NCI-H460 (cell line): ENCODE data around the gene SLN. TPM values are rescaled to one million over a fixed set of nuclear protein-coding genes. Genes with fewer than 3 reads are reported as not detected.

Experiments
- DNase-seq: peaks from one replicate; pipeline ENCODE4 v3.0.0-alpha.2; 2016; ENCODE audit warnings: low read depth; ENCODE audit errors: extremely low read depth
- total RNA-seq: library from RNA; depleted of rRNA; stranded (reverse); fragments of >200 nt; shearing (Covaris generic); gene quantifications from 2 replicates; pipeline ENCODE4 v1.2.3, GENCODE V29; 2014

The SLN gene
- total RNA-seq, 1 experiment from 2014 or later: not detected

GRCh38 chr11:107719557-107720302 is 7.9 kb upstream of the SLN start:
- DNase-seq: no peak

DNA sequence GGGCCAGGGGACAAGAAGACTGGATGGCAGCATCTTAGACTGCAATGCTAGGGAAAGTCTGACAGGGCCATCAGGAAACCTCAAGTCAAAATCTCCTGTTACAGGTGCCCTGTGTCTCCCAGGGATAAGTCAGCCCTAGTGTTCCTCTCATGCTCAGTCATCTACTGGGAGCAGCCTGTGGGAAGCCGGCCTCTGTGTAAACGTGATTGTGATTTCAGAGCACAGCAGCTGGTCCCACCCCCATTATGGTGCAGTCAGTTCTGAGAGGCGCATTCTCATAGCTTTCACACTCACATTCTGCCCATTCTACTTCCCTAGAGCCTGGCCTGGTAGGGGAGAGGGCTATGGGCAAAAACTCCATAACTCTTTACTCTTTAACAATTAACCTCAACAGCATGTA is 7.2 kb upstream of the SLN start:
- no peak for DNase-seq

DNA sequence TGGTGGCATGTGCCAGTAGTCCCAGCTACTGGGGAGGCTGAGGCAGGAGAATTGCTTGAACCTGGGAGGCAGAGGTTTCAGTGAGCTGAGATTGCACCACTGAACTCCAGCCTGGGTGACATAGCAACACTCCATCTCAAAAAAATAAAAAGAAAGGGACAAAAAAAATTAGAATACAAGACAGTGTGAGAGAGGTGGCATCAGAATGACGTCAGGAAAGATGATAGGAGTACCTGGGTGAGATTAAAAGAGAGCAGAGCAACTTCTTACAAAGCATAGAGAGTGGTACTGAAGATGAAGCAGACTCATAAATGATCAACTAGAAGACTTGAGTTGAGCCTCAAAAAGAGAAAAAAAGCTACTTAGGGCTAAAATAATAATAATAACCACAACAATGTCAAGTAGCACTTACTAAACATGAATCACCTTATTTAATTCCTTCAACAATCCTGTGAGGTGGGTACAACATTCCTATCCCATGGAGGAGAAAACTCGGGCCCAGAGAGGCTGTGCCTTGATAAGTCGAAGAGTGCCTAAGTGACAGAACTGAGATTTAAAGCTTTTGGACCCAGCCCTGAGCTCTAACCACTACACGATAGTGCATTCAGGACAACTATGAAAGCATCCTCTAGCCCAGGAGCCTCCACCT is 5.2 kb upstream of the SLN start:
- no peak for DNase-seq

DNA sequence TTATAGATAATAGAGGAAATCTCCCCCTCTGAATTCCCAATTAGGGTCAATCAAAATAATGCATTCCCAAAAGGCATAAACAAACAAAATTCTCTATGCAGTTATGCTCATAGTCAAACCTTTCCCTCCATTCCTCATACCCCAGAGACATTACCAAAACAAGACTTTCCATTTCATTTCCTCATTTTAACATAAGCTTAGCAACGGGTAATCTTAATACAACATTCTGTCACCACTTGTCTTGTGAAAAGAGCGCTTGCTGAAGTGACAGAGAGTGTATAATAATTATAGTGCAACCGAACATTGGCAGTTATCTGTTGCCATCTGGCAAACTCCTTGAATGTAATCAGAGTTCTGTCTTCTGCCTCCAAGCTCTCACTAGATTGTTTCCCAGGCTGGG is 1.2 kb upstream of the SLN start:
- no peak for DNase-seq

DNA sequence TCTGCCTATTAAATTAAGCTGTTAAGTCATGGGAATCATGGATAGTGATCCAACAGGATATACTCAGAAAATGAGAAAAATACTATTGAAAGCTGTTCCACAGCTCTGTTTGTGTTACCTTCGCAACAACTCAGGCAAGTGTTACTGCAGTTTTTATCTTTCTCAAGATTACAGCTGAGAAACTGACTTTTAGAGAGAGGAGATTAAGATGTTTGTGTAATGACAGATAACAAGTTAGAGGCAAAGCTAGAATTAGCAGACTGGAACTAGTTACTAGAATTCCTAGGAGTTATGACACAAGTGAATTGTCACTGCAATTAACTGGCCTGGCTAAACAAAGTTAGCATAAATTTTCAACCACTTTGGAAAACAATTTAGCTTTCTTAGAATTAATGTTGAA is 1.6 kb downstream of the SLN start:
- no peak for DNase-seq

- DNase-seq: no peak
Observed at GRCh38 chr11:107708792-107709191, 3.1 kb downstream of the SLN start.

GRCh38 chr11:107707807-107708206 is 4.0 kb downstream of the SLN start:
- no peak for DNase-seq

- no peak for DNase-seq
Observed at GRCh38 chr11:107707215-107707671, 4.6 kb downstream of the SLN start.

DNA sequence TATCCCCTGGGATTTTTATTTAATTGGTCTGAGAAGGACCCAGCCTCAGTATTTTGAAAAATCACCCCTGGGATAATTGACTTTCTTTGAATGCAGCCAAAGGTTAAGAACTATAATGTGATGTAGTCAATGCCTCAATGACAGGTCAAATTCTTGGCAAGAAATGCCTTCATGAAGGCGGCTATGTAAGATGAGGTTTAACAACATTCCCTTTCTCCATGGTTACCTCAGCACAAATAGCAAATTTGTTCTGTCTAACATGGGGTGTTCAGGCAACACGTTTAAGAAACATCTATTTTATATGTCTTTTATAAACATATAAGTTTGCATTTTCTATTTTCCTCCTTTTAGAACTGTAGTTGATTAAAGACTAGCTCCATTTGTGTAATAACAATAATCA is 5.3 kb downstream of the SLN start:
- no peak for DNase-seq

DNA sequence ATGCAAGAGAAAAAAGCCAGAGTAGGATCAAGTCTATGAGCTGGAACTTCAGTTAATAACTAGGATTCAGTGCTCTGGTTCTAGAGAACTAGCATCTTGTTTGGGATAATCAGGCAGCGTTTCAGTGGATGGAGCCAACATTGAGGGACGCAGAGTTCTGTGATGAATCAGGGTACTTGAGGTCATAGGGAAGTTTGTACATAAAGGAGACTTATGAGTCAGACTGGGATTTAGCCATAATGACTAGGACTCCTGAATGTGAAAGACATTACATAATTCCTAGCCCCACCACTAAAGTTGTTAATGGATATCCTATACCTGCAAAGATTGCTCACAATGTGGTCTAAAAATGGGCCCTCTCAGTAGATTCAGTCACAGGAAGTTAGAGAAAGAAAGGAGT is 6.8 kb downstream of the SLN start:
- no peak for DNase-seq

GRCh38 chr11:107704451-107704850 is 7.4 kb downstream of the SLN start:
- DNase-seq: no peak

GRCh38 chr11:107702723-107703122 is 9.1 kb downstream of the SLN start:
- no peak for DNase-seq

DNA sequence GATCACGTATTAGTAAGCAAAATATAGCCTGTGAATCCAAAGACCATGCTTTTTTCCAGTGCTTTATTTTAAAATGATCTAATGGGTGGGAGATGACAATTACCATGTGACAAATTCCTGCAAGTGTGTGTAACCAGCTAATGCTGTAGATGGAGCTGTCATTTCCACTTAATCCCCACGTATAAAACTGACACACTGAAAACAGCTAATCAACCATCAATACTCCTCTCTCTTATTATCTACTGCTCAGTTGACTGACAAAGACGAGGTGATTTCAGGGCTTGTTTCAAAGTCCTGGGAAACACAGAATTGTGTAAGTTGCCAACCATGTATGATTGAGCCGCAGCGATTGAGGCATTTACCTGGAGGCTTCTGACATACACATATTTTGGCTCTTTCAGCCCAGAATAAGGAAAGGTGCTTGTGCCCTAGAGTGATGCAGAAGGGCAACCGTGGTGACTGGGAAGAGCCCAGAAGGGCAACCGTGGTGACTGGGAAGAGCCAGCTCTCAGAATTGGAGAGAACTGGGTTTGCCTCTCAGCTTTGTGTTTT is 9.7 kb downstream of the SLN start:
- no peak for DNase-seq

DNA sequence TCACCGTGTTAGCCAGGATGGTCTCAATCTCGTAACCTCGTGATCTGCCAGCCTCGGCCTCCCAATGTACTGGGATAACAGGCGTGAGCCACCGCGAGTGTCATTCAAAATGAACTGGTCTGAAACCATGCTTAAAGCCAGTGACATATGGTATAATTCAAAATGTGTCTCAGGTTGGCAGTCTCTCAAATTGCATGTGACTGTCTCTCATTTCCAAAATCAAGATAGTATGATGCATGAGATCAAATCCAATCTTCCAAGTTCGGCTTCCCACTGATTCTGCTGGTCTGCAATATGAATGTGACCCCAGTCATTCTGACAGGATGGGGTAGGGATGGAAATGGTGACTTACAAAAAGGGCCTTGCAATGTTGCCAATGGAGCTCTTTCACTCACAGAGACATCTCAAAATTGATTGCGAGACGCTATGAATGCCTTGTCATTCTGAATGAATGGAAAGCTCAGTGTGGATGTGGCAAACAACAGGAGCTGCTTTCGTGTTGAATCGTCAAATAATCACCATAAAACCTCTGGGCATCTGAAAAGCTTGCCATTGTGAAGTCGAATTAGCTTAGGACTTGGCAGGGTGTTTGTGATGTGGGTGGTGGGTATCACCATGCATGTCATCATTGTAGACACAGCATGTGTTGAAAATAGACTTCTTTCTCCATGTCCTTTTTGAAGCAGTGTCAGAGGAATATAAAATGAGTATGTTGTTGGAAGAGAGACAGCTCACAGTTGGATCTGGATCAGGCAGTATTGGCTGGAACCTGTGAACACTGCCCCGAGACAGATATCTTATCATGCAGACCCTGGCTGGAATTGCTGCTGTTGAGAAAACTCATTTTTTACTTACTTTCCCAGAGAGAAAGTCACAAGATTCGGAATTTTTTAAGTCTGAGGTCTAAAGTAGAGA is 12.2 kb downstream of the SLN start:
- DNase-seq: no peak

DNA sequence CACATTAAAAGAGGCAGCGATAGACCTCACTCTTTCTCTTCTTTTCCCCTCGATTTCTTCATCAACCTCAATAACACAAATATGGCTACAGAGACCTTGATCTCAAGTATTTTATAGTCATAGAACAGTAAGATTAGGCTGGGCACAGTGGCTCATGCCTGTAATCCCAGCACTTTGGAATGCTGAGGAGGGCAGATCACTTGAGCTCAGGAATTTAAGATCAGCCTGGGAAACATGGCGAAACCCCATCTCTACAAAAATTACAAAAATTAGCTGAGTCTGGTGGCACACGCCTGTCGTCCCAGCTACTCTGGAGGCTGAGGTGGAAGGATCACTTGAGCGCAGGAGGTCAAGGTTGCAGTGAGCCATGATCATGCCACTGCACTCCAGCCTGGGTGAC is 14.6 kb downstream of the SLN start:
- DNase-seq: no peak

- DNase-seq: peak; percentile 19
Observed at GRCh38 chr11:107696140-107696539, 15.7 kb downstream of the SLN start.

DNA sequence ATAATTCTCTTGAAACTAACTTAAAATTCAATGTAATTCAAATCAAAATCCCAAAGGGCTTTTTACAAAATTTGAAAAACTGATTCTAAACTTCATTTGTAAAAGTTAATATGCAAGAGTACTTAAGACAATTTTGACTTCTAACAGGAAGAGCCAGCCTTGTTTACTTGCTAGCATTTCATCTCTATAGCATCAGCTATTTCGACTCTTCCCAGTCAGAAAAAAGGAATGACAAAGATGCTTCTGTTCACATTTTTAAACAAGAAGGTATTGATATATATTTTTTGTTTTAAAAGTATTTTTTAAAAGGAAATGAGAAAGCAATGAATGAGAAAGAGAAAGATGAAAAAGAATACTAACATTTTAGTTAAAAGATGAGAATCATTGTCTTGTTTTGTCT is 16.4 kb downstream of the SLN start:
- DNase-seq: no peak

DNA sequence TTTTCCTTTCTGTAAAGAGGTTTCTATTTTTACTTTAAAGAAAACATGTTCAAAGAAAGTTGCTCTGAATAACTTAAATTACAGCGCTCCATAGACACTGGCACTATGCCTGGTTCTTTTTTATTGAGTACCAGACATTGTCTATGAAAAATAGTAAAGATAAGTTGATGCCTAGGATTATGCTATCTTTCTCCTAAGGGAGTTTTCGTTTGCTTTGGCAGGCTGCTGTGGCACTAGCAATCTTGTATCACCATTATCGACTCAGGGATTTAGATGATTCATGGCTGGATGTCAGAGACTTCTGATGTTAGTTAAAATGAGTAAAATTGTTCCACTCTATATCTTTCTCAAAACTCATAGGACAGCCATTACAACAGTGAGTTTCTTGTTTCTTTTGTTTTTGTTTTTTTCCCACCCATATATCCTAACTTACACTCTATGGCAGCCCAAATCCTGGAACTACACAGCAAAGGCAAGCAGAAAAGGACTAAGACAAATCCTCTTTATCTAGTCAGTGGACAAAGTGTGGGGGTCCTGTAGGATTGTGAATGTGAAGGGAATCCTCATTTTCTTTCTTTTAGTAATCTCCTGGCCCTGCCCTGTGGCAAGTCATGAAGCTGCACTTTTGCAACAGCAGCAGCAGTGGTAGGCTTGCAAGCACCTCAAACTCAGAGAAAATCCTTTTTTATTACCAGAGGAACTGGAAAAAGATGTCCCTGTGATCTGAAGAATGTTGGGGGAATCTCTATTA is 20.7 kb downstream of the SLN start:
- no peak for DNase-seq

DNA sequence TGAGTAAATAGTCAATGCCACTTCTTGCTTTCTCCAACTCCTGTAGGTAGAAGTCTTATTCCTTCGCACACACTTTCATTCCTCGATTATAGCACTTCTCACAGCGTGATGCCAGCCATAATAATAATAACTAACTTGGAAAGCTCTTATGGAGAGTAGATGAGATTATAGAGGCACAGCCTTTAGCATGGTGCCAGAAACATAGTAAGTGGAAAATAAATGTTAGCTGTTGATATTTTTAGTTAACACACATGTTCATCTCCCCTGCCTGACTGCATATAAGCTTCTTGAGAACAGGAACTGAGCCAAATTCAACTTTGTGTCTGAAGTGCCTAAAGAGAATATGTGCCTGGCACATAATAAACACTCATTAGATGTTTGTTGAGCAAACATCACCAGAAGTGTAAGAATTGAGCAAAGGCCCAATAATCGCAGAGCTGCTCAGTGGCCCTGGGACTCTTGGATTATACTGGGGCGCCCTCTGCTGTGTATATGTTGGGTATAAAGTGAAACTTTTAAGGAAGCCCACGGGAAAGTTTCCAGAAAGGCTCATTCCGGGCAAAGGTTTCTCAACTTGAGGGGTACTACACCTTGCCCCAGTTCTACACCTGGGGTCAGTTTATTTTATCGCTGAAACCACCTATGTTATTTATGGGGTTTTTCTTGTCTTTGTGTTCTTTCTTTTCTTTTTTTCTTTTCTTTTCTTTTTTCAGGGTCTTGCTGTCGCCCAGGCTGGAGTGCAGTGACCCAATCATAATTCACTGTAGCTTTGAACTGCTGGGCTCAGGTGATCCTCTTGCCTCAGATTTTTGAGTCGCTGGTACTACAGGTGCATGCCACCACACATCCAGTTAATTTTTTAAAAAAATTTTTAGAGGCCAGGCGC is 22.3 kb downstream of the SLN start:
- DNase-seq: peak; percentile 54
